Liver (tissue), 3 donors: ENCODE data around the gene PCDHGA9.

ENCODE experiments used
- CTCF ChIP-seq: fragments of 150-350 bp; IDR thresholded peaks from 2 replicates; pipeline ENCODE4 v1.5.1; 2017; ENCODE audit warnings: improper control_type of control experiment, low read depth, low read length; ENCODE audit not compliant: missing input control
- EGR1 ChIP-seq, 2 donors: IDR thresholded peaks; 2 replicates each; pipeline ENCODE4 v1.6.1; 2016 to 2018; ENCODE audit warnings: antibody characterized with exemption in 2 of 2, low read depth in 2 of 2
- GABPA ChIP-seq, 2 donors: IDR thresholded peaks in 1 of 2; conservative IDR thresholded peaks in 1 of 2; 2 replicates each; pipeline ENCODE4 v1.6.1; 2016; ENCODE audit warnings: antibody characterized with exemption in 2 of 2, mild to moderate bottlenecking in 1 of 2, moderate library complexity in 1 of 2
- MAX ChIP-seq: IDR thresholded peaks from 2 replicates; pipeline ENCODE4 v1.6.1; 2016; ENCODE audit warnings: antibody characterized with exemption
- NR2F2 ChIP-seq: IDR thresholded peaks from 2 replicates; pipeline ENCODE4 v1.6.1; 2016; ENCODE audit warnings: antibody characterized with exemption
- REST ChIP-seq: IDR thresholded peaks from 2 replicates; pipeline ENCODE4 v1.6.1; 2016; ENCODE audit warnings: antibody characterized with exemption, mild to moderate bottlenecking
- SP1 ChIP-seq: IDR thresholded peaks from 2 replicates; pipeline ENCODE4 v1.6.1; 2018; ENCODE audit warnings: antibody characterized with exemption, mild to moderate bottlenecking
- TAF1 ChIP-seq: conservative IDR thresholded peaks from 2 replicates; pipeline ENCODE4 v1.6.1; 2016; ENCODE audit warnings: antibody characterized with exemption, mild to moderate bottlenecking
- ZBTB33 ChIP-seq: IDR thresholded peaks from 2 replicates; pipeline ENCODE4 v1.6.1; 2016; ENCODE audit warnings: antibody characterized with exemption
- donor health status: healthy.
- donor health status: healthy.

GRCh38 chr5:141437221-141437620, 34.6 kb downstream of the PCDHGA9 start:
- no peak for TF ChIP-seq CTCF
- TF ChIP-seq EGR1 (IDR thresholded peaks at IDR 0.05; ENCODE audit: low read depth in 2 of 2): no peak
- TF ChIP-seq TAF1: no peak
- TF ChIP-seq REST: no peak
- TF ChIP-seq NR2F2: no peak
- TF ChIP-seq MAX: no peak
- TF ChIP-seq ZBTB33: no peak
- TF ChIP-seq GABPA (IDR thresholded peaks at IDR 0.05 in 1 of 2, conservative IDR thresholded peaks at IDR 0.05 in 1 of 2): no peak
- no peak for TF ChIP-seq SP1
